HG02798 (cell line): ENCODE results near the gene ARPC5.
"Not testable (repeated sequence)": the region's sequence is repeated elsewhere in the genome, so short reads cannot be mapped to it uniquely, and the experiment has no call there.

ENCODE experiments used
- ATAC-seq: cut with Tn5 transposase; IDR thresholded peaks from one replicate; pipeline ENCODE4 v1.9.1; 2021; ENCODE audit warnings: mild to moderate bottlenecking; ENCODE audit not compliant: unreplicated experiment, poor library complexity

ARPC5 gene

DNA sequence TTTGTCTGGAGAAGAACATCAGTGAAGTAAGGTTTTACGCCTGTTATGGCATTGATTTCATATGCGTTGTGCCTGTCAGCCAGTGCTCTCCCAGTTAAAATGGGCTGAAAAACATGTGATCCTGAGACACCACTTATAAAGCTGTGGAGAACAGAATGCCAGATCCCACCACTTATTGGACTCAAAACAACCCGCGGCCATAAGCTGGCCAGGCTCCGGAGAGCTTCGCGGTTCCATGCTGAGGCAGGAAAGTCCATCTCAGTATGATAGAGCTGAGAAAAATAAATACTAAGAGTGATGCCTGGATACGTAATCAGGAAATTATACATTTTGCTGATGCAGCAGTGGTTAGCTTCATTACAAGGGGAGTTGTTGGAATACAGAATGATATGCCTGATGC lies 12.5 kb upstream of the ARPC5 start:
- ATAC-seq = no peak

DNA sequence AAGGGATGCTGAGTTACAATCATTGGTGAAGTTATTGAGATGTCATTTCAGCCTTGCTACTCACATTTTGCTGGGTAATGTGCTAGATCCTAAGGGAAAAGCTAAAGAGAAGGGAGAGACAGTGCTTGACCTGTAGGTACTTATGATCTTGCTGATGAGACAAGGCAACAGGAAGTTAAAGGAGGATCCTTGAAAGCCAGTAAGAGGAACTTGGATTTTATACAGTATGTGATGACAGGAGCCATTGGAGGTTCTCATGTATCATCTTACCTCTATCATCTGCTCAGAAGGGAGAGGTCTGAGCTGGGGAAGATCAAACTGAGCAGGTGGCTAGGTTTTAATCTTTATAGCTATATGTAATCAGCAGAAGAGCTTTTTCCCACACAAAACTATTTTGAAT lies 11.2 kb upstream of the ARPC5 start:
- no peak for ATAC-seq

DNA sequence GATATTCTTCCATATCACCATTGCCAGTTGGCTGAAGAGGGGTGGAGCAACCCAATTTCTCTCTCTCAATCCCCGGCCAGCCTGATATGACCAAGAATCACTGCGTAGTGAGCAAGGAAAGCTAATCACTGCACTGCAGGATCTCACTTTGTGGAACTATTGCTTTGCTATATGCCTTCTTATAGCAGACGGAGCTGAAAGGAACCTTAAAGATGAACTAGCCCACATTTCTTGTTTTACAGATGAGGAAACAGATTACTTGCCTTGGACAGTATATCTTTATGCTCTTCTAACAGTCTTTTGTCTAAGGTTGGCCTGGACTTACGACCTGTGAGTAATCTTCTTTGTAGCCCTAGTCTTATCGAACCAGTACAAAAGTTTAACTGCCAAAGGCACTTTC lies 9.9 kb upstream of the ARPC5 start:
- no peak for ATAC-seq

DNA sequence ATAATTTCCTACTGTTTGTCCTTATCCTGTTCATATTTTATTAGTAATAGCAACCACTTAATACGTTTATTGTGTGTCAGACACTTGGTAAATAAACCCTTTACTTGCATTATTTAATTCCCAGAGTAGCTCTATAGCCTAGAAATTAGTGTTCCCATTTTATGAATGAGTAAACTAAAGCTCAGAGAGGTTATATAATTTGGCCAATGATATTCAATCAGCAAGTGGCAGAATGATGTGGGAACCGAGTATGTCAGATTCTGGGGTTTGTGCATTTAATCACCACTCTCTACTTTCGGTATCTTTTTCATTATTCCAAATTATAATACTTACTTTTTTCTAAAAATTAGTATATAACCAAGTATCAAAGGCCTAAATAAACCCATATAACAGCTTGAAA lies 6.6 kb upstream of the ARPC5 start:
- ATAC-seq = no peak

DNA sequence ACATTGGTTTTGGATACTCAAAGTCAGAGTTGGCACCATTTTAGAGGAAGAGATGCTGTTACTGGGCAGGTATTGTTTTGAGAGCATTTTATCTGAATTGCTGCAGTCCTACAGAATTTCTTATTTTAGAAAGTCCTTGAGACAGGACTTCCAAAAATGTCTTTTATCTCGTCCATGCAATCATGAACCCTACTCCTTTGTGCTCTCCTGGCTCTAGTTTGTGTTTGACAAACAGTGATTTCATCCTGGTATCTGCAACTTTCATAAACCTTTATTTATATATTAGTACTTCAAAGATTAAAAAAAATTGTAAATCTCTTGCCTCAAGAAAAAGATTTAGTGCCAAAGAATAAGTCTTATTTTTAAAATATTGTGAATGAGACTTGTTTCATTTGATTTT lies 4.6 kb upstream of the ARPC5 start:
- no peak for ATAC-seq

DNA sequence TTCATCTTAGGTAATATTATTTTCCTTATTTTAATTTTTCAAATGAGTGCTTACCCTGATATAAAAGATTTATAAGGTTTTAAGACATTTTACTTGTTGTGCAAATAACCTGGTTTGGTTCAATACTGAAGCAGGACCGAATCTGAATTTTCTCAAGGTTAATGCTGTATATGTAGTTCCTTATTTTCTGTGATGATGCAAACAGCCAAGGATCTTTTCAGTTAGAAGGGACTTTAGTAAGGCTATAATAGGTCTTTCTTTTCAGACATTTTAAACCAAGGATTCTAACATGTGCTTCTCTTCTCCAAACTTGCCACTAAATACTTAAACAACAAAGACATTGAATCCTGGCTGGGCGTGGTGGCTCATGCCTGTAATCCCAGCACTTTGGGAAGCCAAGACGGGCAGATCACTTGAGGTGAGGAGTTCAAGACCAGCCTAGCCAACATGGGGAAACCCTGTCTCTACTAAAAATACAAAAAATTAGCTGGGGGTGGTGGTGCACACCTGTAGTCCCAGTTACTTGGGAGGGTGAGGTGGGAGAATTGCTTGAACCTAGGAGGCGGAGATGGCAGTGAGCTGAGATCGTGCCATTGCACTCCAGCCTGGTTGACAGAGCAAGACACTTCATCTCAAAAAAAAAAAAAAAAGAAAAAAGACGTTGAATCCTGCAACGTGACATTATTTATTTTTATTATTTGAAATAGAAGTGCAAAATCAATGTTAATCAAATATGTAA lies 3.2 kb upstream of the ARPC5 start:
- ATAC-seq = no peak

DNA sequence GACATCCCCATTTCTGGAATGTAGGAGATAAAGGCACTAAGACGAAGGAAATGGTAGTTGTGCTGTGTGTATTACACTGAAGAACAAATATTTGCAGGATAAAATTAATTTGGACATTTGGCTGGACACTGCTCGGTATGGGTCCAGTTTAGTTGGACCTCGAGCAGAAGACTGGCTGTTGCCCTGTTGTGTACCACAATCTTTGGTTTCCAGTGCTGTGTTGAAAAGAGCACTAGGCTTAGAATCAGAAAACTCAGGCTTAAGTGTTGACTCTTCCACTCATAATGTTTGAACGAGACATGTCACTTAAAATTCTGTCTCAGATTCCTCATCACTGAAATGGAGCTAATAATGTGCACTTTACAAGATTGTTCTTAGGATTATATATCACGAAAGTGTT lies 1.2 kb upstream of the ARPC5 start:
- no peak for ATAC-seq

DNA sequence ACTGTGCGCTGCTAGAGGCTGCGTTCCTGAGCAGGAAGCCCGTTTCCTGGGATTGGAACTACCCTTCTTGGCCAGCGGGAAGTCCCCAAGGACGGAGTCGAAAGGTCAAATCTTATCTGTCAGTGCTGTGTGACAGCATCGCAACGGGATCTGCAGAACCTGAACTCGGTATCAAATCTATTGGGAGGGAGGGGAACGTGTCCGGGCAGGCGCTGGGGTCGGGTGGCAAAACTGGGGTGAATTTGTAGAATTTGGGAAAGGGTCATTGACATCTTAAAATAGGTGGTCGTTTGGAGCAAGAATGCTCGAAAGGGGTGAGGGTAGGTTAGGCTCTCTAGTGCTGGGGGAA lies 725 bp upstream of the ARPC5 start:
- ATAC-seq = peak; percentile 0

DNA sequence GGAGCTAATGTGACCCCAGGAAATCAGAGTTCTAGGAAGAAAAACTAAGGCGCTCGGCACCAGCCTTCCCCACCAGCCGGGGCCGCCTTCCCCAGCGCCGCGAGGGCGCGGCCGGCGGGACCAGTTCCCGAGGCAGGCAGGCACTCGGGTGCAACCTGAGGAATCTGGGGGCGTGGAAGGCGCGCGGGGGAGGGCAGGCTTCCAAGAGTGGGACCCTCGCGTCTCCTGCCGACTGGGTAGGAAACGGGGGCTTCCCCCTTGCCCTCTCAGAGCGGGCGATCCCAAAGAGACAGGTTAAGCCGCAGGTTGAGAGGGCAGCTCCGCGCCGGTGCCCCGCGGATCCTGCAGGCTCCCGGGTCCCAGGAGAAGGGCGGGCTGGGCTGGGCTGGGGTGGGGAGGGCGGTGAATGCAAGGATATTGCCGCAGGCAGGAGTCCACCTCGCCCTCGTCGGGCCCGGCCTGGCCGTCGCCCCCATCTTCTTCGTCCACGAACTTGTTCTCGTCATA lies 431 bp downstream of the ARPC5 start:
- ATAC-seq = peak; percentile 3

DNA sequence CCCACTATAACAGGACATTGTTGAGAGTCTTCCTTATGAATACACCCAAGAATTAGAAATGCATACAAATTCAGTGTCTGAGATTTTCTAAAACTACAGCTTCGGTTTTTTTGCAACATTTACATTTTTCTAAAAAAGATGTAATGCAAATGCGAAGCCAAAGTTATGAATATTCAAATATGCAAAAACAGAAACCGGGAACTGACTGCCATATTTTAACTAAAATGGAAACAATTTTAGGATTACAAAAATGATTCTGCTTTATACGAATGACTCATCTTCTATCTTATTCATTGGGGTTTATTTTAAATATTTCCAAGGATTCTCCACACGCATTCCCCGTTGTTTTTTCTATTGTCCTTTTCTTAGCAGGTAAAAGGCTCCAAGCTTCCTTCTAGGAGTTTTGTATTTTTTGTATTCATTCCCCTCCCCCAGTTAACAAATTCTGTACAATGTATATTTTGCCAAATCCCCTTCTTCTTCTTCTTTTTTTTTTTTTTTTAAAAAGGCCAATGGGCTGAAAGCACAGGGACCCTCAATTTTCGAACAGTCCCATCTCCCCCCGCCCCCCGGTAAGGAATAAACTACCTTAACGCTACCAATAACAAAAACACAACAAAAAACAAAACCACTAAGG lies 1.0 kb downstream of the ARPC5 start:
- ATAC-seq = no peak

DNA sequence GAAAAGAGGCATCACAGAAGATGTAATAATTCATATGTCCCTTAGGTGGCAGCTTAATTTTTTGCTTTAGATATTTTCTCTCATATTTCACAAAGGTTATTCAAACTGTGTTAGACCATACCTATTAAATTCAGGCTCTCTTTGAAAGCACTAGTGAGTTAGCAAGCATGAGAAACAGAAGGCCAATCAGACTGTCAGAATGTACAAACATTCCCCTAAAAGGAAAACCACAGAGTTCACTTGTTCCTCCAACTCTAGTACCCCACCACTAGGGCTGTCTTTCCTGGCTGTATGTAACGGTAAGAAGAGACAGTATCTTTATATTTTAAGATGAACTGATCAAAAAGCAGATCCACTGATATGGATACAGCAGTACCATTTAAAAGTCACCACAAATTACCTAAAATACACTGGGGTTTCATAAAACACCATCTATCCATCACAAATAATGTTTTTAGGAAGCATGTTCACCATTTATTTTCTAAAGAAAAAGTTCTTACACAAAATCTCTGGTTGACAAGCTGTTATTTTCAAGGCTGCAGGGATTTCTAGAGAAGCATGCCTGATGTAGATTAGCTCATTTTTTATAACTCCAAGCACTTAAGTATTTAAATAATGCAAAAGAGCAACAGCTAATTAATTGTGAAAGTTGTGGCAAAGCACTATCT lies 1.8 kb downstream of the ARPC5 start:
- peak; percentile 29 for ATAC-seq

DNA sequence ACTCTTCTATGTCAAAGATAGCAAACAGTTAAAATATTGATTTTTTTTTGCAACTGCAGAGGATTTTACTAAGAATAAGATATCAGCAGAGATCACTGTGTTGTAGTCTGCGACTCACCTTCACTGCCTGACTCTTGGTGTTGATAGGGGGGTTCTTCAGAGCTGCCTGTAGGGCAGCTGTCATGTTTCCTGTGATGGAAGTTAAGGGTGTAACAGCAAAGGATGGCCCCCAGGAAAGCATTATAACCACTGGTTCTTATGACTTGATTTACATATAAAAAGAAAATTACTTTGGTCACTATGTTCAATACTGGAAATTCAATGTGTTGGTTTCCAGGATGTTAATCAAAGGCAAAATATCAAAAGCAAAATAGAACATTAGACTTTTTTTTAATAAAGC lies 2.6 kb downstream of the ARPC5 start:
- no peak for ATAC-seq

DNA sequence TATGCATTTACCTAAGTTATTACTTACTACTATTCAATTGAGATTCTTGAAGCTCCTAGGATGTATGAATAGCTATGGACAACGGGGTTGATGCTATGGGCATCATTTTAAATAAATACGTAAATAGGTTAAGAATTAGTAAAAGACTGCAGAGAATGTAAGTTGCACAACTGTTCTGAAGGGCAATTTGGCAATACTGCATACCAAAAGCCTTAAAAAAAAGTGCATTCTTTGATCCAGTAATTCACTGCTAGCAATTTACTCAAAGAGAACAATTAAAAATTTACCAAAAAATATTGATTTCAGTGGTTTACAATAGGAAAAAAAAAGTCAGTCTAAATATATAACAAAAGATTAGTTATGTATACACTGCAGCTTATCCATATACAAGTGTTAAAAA lies 3.5 kb downstream of the ARPC5 start:
- ATAC-seq = no peak

DNA sequence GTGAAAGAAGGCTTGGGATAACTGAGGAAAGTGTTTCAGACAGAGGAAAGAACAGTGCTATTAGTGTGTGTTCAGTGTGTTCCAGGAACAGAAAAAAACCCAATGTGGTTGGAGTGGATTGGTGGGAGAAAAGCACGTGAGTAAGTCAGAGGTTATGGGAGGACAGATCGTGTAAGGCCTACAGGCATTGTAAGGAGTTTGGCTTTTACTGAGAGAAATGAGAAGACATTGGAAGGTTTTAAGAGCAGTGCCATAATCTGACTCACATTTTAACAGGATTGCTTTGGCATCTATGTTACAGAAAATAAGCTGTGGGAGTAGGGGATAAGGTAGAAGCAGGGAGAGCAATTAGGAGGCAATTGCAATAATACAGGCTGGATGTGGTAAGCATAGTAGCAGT lies 4.8 kb downstream of the ARPC5 start:
- no peak for ATAC-seq

DNA sequence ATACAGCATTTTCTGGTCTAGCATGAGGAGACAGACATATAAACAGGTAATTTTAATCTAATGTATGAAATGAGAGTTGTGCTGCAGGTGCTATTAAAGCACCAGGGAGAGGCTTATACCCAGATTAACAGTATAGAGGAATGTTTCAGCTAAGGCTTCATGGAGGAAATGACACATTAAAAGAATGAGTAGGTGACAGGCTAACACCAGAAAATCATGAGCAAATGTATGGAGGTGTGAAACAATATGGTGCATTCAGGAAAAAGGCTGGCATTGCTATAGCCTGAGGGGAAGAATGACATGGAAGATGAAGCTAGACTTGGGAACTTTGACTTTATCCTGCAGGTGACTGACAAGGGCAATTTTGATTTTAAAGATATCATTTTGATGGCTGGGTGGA lies 7.0 kb downstream of the ARPC5 start:
- ATAC-seq = no peak

DNA sequence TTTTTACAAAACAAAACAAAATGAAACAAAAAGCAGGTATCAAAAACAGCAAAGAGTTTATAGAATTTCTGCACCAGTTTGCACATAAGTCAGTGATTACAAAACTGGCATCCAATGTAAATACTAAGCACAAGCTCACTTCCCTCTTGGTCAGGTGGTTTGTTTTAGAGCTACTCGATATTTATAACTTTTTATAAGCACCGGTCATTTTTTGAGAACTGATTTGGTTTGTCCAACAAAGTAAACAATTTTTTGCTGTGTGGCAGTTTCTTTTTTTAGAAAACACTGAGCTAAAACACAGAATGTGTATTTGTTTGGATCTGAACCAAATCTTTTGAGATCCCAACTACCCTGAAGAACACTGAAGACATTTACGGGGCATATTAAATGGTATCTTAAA lies 9.3 kb downstream of the ARPC5 start:
- not testable (repeated sequence) for ATAC-seq

DNA sequence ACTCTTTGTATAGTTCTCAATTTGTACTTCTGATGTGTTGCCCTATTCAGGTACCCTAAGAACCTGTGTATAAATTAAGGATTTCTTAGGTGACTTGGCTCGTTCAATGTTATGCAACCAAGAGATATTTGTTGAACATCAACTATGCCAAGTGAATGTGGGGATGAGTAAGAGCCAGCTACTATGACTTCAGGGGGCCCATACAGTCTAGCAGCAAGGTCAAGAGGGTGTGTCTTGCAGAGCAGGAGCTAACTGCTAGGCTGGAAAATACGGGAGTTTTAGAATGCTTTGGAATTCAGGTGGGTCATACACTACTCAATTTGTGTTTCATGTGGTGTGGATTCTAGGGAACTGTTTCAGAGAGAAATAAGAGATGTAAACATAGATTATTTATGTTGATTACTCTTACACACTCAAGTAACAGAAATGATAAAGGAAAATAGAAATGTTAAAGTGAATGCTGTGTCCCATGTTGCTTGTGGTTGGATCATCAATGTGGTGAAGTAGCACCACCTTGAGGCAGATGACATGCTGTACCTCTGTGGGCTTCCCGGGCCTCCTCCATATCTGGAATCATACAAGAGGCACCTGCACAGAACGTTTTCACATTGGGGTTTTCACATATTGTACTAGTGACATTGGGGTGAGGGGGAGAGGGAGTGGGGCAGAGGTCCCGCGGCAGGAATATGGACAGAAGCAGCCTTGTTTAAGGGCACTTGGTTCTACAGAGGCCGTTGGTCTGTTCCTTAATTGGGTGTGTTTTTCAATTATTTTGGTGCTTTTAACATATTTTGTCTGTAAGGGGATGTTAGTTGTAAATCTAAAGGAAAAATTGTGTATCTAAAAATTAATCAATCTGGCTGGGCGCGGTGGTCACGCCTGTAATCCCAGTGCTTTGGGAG lies 12.4 kb downstream of the ARPC5 start:
- ATAC-seq = peak; percentile 88

DNA sequence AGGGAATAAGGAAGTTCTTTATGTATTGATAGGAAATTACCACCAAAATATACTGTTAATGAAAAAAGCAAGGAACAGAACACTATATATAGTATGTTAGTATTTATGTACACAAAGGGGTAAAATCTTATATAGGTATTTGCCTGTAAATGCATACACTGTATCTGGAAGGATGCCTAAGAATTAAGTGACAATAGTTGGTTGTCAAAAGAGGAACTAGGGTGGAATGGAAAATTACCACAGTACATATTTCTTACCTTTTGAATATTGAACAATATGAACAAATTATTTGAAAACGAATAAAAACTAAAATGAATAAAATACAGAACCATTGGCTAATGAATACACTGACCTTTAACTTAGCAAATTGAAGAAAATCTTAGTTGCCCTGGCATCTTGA lies 13.6 kb downstream of the ARPC5 start:
- ATAC-seq = no peak

DNA sequence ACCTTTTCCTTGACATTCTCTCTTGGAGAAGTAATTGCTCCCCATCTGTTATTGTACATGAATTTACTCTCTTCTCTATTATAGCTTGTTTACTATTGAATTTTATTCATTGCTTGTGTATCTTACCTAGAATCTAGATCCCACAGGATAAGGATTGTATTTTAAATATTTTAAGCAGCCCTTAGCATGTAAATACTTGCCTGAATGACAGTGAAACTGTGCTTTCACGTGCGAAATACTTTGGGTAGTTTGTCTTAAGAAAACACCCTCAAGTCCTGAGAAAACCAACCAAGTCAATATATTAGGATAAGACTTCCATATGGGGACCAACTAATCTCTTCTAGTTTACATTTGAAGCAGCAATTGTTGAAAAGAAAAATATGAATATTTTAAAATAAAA lies 15.3 kb downstream of the ARPC5 start:
- ATAC-seq = no peak

DNA sequence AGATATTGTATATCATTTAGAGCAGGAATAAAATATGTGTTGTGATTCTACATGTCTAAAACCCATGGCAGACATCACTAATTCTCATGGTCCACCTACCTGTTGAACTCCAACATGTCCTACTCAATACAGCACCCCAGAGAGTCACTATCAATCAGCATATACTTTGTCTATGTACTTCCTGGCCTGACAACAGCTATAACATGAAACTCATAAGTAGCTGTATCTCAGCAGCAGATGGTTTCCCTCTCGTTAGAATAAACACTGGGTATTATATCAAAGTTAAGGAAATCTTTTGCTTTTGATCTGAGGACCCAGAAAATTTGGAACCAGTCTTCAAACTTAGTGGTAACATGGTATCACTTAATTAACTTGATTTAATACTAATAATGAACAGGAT lies 15.8 kb downstream of the ARPC5 start:
- ATAC-seq = no peak

DNA sequence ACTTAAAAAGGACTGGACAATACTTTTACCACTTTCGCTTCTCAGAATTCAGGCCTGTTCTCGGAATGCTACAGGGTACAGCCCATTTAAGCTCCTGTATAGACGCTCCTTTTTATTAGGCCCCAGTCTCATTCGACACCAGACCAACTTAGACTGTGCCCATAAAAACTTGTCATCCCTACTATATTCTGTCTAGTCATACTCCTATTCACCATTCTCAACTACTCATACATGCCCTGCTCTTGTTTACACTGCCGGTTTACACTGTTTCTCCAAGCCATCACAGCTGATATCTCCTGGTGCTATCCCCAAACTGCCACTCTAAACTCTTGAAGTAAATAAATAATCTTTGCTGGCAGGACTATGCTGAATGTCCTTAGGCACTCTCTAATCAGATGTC lies 17.4 kb downstream of the ARPC5 start:
- ATAC-seq = not testable (repeated sequence)
